IMR-90 (cell line): ENCODE results near the gene FAM240A. TPM values are rescaled to one million over a fixed set of nuclear protein-coding genes. Genes with fewer than 3 reads are reported as not detected.

Experiments used
- ATAC-seq: fragments of 200-7000 bp; cut with Tn5 transposase; 2 replicates; pipeline ENCODE4 v1.9.1; 2020; ENCODE audit warnings: low read depth, mild to moderate bottlenecking, moderate library complexity
- BruUV-seq: library from RNA; stranded (reverse); fragments of 400-500 nt; replicated peaks from 2 replicates; lab custom pipeline; 2021; lab: Mats Ljungman, UMichigan
- CTCF ChIA-PET: fragments of 300-600 bp; formaldehyde crosslinking; extraction: SDS; loops from one replicate; lab custom pipeline; 2021; ENCODE audit warnings: antibody characterized with exemption; lab: Yijun Ruan, JAX
- POLR2A ChIA-PET: fragments of 300-600 bp; sonication (Branson Sonifier 250); formaldehyde crosslinking; loops from one replicate; lab custom pipeline; 2022; ENCODE audit warnings: antibody characterized with exemption; ENCODE audit not compliant: unreplicated experiment; lab: Charles Lee
- DNase-seq: peaks from one replicate; pipeline ENCODE4 v3.0.0; 2013
- H2AFZ ChIP-seq: replicated peaks from 2 replicates; pipeline ENCODE3; 2013; ENCODE audit warnings: low read length, mild to moderate bottlenecking; ENCODE audit not compliant: poor library complexity
- H2AK5ac ChIP-seq: 2 replicates; pipeline ENCODE4 v1.6.1; 2013; ENCODE audit warnings: low read depth, low read length, inconsistent platforms
- H2AK9ac ChIP-seq: replicated peaks from 2 replicates; pipeline ENCODE3; 2013; ENCODE audit warnings: mild to moderate bottlenecking, low read depth, low read length, moderate library complexity; ENCODE audit not compliant: poor library complexity
- H2BK120ac ChIP-seq: 2 replicates; pipeline ENCODE4 v1.6.1; 2013; ENCODE audit warnings: low read depth, low read length, inconsistent platforms
- H2BK15ac ChIP-seq: 3 replicates; pipeline ENCODE4 v1.6.1; 2013; ENCODE audit warnings: low read depth, low read length, inconsistent platforms
- H2BK20ac ChIP-seq: 2 replicates; pipeline ENCODE4 v1.6.1; 2013; ENCODE audit warnings: low read depth, mild to moderate bottlenecking, inconsistent platforms, low read length, moderate library complexity
- H2BK5ac ChIP-seq: 2 replicates; pipeline ENCODE4 v1.6.1; 2013; ENCODE audit warnings: mild to moderate bottlenecking, low read depth, low read length, inconsistent platforms; ENCODE audit not compliant: poor library complexity, severe bottlenecking
- H3K14ac ChIP-seq: replicated peaks from 2 replicates; pipeline ENCODE4 v1.6.1; 2013; ENCODE audit warnings: low read depth, low read length, inconsistent platforms
- H3K18ac ChIP-seq: 2 replicates; pipeline ENCODE4 v1.6.1; 2013; ENCODE audit warnings: low read depth, low read length, control low read depth
- H3K23ac ChIP-seq: 2 replicates; pipeline ENCODE4 v1.6.1; 2013; ENCODE audit warnings: low read depth, low read length, inconsistent platforms
- H3K27ac ChIP-seq: 2 replicates; pipeline ENCODE4 v1.5.1; 2013; ENCODE audit warnings: mild to moderate bottlenecking, control low read depth, low read length; ENCODE audit not compliant: insufficient read depth
- H3K27me3 ChIP-seq: 2 replicates; pipeline ENCODE4 v1.6.1; 2013; ENCODE audit warnings: low read length; ENCODE audit not compliant: control insufficient read depth, insufficient read depth
- H3K36me3 ChIP-seq: 2 replicates; pipeline ENCODE4 v1.6.1; 2013; ENCODE audit warnings: low read length, mixed read lengths; ENCODE audit not compliant: control insufficient read depth, insufficient read depth
- H3K4ac ChIP-seq: 2 replicates; pipeline ENCODE4 v1.6.1; 2013; ENCODE audit warnings: low read depth, low read length, inconsistent platforms
- H3K4me1 ChIP-seq: 2 replicates; pipeline ENCODE4 v1.6.1; 2013; ENCODE audit warnings: low read length, mixed read lengths; ENCODE audit not compliant: control insufficient read depth, insufficient read depth
- H3K4me2 ChIP-seq: 2 replicates; pipeline ENCODE4 v1.6.1; 2013; ENCODE audit warnings: low read depth, mild to moderate bottlenecking, control low read depth, low read length, moderate library complexity
- H3K4me3 ChIP-seq: 2 replicates; pipeline ENCODE4 v1.5.1; 2013; ENCODE audit warnings: low read depth, mild to moderate bottlenecking, control low read depth, low read length, moderate library complexity; ENCODE audit not compliant: insufficient read depth
- H3K56ac ChIP-seq: 2 replicates; pipeline ENCODE4 v1.6.1; 2013; ENCODE audit warnings: low read length, inconsistent platforms; ENCODE audit not compliant: insufficient read depth; ENCODE audit errors: extremely low read depth
- H3K79me1 ChIP-seq, 2 experiments: 2 replicates each; pipeline ENCODE4 v1.6.1; 2013; ENCODE audit warnings: low read length in 2 of 2, inconsistent platforms in 1 of 2, low read depth in 1 of 2
- H3K9ac ChIP-seq: 2 replicates; pipeline ENCODE4 v1.6.1; 2013; ENCODE audit warnings: low read depth, low read length, control low read depth
- H3K9me1 ChIP-seq: 2 replicates; pipeline ENCODE4 v1.6.1; 2013; ENCODE audit warnings: low read length, inconsistent platforms; ENCODE audit not compliant: insufficient read depth
- H3K9me3 ChIP-seq: 2 replicates; pipeline ENCODE4 v1.6.1; 2013; ENCODE audit warnings: low read length; ENCODE audit not compliant: control insufficient read depth, insufficient read depth
- H4K20me1 ChIP-seq: 2 replicates; pipeline ENCODE4 v1.6.1; 2013; ENCODE audit warnings: low read length, inconsistent platforms; ENCODE audit not compliant: insufficient read depth
- H4K5ac ChIP-seq: 2 replicates; pipeline ENCODE4 v1.6.1; 2013; ENCODE audit warnings: mild to moderate bottlenecking, low read depth, low read length, control low read depth
- H4K8ac ChIP-seq, 2 experiments: 2 replicates each; pipeline ENCODE4 v1.6.1; 2013; ENCODE audit warnings: low read depth in 2 of 2, low read length in 2 of 2, control low read depth in 1 of 2, inconsistent platforms in 1 of 2
- H4K91ac ChIP-seq: 2 replicates; pipeline ENCODE4 v1.6.1; 2013; ENCODE audit warnings: low read depth, low read length, inconsistent platforms; ENCODE audit not compliant: insufficient read depth
- BHLHE40 ChIP-seq: fragments of 150-350 bp; IDR thresholded peaks from 2 replicates; pipeline ENCODE4 v1.6.1; 2016; ENCODE audit warnings: mild to moderate bottlenecking, low read depth, low read length
- CEBPB ChIP-seq: IDR thresholded peaks from 2 replicates; pipeline ENCODE4 v1.6.1; 2012; ENCODE audit warnings: low read depth, low read length, improper control_type of control experiment
- CHD1 ChIP-seq: IDR thresholded peaks from 2 replicates; pipeline ENCODE4 v1.6.1; 2012; ENCODE audit warnings: low read depth, low read length, improper control_type of control experiment
- MAFK ChIP-seq: IDR thresholded peaks from 2 replicates; pipeline ENCODE4 v1.6.1; 2012; ENCODE audit warnings: low read depth, low read length, improper control_type of control experiment
- NFE2L2 ChIP-seq: fragments of 150-350 bp; IDR thresholded peaks from 2 replicates; pipeline ENCODE4 v1.6.1; 2016; ENCODE audit warnings: low read depth, mild to moderate bottlenecking, low read length
- POLR2A ChIP-seq: IDR thresholded peaks from 2 replicates; pipeline ENCODE4 v1.6.1; 2012; ENCODE audit warnings: mild to moderate bottlenecking, low read depth, low read length
- WGBS, 2 experiments: methylation state at CpG; one replicate each; pipeline versions ENCODE4 v1.1.5 to v1.1.7; 2013; ENCODE audit warnings: missing lambda C conversion rate in 2 of 2; ENCODE audit not compliant: insufficient read length in 1 of 2; ENCODE audit errors: extremely low coverage in 2 of 2; 5-methylcytosine and 5-hydroxymethylcytosine counted together
- dilution Hi-C: fragments of 300-500 bp; cut with HindIII; formaldehyde crosslinking; loops from one replicate; pipeline ENCODE4 v1.14.3; 2018; ENCODE audit warnings: low sequenced_read_pairs; ENCODE audit not compliant: unreplicated experiment
- in situ Hi-C: fragments of 300-500 bp; cut with MboI; formaldehyde crosslinking; loops from 3 replicates; pipeline ENCODE4 v1.14.3; 2019; ENCODE audit warnings: low sequenced_read_pairs, inconsistent platforms, mixed read lengths
- intact Hi-C: fragments of 100-400 bp; cut with micrococcal nuclease; formaldehyde crosslinking; loops from 2 replicates; pipeline ENCODE4 v1.10.0; 2022
- polyA plus RNA-seq, 3 experiments: library from polyadenylated mRNA; depleted of rRNA; stranded (reverse); fragments of >200 nt; gene quantifications; 2 replicates each; pipeline ENCODE4 v1.2.3, GENCODE V29; 2012; ENCODE audit warnings: low replicate concordance in 1 of 3
- total RNA-seq: library from RNA; depleted of rRNA; stranded (reverse); fragments of >200 nt; gene quantifications from 2 replicates; pipeline ENCODE4 v1.2.3, GENCODE V29; 2012
- TF ChIP-seq, protein P1 (sequence below): fragments of 150-350 bp; IDR thresholded peaks from 2 replicates; pipeline ENCODE4 v1.6.1; 2016; ENCODE audit warnings: low read depth, mild to moderate bottlenecking, low read length, moderate library complexity, borderline replicate concordance
- TF ChIP-seq, protein P2 (sequence below): fragments of 150-350 bp; IDR thresholded peaks from 2 replicates; pipeline ENCODE4 v1.6.1; 2017; ENCODE audit warnings: mild to moderate bottlenecking, antibody characterized with exemption, low read length, low read depth
- TF ChIP-seq, protein P3 (sequence below): conservative IDR thresholded peaks from 2 replicates; pipeline ENCODE4 v1.5.1; 2012; ENCODE audit warnings: mild to moderate bottlenecking, low read depth, low read length, improper control_type of control experiment

The FAM240A gene
- total and polyA plus RNA-seq, 2 of the 4 experiments (the other 2 are of a cell fraction) = not detected

DNA sequence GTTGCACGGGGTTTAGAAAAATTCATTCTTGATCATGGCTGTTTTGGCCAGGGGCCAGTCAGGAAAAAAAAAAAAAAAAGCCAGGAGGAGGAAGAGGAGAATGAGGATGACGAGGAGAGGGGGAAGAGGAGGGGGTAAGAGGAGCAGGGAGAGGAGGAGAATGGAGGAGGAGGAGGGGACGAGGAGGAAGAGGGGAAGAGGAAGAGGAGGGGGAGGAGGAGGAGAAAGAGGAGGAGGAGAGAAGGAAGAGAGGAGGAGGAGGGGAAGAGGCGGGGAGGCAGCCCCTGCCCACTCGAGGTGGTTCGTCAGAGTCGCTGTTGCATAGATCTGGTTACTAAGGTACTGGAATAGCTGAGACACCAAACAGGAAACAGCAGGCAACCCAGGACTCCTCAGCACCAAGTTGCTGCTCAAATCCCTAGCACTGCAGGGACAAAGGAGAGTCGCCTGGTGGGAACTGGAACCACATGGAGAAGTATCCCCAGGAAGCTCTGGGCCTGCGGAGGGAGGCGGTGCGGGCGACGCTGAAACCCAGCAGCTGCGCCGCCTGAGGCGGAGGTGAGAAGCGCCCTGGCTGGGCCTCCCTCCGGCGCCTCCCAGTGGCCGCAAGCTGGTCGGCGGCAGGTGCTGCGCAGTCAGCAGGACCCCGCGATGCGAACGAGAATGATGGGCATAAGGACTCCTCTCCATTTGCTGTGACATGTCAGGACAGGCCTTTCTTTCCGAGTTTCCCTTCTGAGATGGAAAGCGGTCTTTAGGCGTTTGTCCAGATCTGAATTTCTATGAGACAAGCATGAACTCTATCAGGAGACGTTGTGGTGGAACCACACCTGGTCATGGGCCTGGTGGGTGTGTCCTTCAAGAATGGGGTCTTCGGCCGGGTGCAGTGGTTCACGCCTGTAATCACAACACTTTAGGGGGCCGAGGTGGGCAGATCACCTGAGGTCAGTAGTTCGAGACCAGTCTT is 17.5 kb downstream of the FAM240A start (continued):
- peak; percentile 62 for TF ChIP-seq MAFK

DNA sequence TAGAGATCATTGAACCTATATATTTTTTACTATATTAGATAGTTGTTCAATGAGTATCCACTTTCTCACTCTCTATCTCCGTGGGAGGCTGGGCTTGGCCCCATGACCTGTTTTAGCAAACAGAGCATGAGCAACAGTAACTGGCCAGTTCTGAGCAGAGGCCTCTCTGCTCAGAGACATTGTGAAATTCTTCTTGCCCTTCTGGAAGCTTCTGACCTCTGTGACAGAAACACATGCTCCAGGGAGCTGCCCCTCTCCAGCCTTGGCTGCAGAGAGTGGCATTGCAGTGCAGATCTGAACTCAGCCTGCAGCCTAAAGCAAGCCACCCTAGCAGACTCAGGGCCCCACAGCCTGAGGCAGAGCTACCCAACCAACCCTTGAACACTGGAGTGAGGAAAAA is 20.5 kb downstream of the FAM240A start:
- Histone ChIP-seq H3K4me2 (no peak overlapping the region), H4K8ac (no peak overlapping the region), H2BK15ac (no peak overlapping the region), H3K27ac (peak overlapping the region; percentile 3; the same call in 1 of the 2 replicates), H4K91ac (no peak overlapping the region; the same call in 1 of the 2 replicates), H4K20me1 (no peaks in the 10 kb centered on the region), H2AK9ac (no peak overlapping the region), H2AK5ac (no peak overlapping the region), H3K79me1 (no peaks in the 10 kb centered on the region), H3K14ac (no peak overlapping the region), H3K4me3 (no peak overlapping the region), H3K9me3 (no peaks in the 10 kb centered on the region; the same call in 1 of the 2 replicates), H2BK5ac (no peak overlapping the region), H3K4ac (no peak overlapping the region), H3K27me3 (peaks cover 2% of the 10 kb centered on the region; the same call in 1 of the 2 replicates), H3K4me1 (peaks cover 9% of the 10 kb centered on the region), H4K5ac (no peak overlapping the region; the same call in 1 of the 2 replicates), H3K9me1 (peaks cover 6% of the 10 kb centered on the region; the same call in 1 of the 2 replicates), H2BK120ac (no peak overlapping the region), H3K18ac (no peak overlapping the region), H3K56ac (no peak overlapping the region), H3K9ac (no peak overlapping the region), H2AFZ (no peak overlapping the region), H2BK20ac (no peak overlapping the region), H3K23ac (no peak overlapping the region), H3K36me3 (no peaks in the 10 kb centered on the region)
- intact Hi-C loops (no loop called here), in situ Hi-C loops (loop anchor here (5.0 kb wide), 1 partner anchor 145 kb away; no protein-coding TSS in a partner anchor), dilution Hi-C loops (no loop called here)
- CTCF ChIA-PET = interaction anchor here (0.6 to 2.1 kb wide), 2 partner anchors 144 to 167 kb away, joined by 5 to 21 read pairs; no protein-coding TSS in a partner anchor
- DNase-seq (peak; percentile 44), ATAC-seq (peak; percentile 66)
- TF ChIP-seq, protein P1, sequence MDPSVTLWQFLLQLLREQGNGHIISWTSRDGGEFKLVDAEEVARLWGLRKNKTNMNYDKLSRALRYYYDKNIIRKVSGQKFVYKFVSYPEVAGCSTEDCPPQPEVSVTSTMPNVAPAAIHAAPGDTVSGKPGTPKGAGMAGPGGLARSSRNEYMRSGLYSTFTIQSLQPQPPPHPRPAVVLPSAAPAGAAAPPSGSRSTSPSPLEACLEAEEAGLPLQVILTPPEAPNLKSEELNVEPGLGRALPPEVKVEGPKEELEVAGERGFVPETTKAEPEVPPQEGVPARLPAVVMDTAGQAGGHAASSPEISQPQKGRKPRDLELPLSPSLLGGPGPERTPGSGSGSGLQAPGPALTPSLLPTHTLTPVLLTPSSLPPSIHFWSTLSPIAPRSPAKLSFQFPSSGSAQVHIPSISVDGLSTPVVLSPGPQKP = no peak
- no peak for TF ChIP-seq BHLHE40
- TF ChIP-seq, protein P2, sequence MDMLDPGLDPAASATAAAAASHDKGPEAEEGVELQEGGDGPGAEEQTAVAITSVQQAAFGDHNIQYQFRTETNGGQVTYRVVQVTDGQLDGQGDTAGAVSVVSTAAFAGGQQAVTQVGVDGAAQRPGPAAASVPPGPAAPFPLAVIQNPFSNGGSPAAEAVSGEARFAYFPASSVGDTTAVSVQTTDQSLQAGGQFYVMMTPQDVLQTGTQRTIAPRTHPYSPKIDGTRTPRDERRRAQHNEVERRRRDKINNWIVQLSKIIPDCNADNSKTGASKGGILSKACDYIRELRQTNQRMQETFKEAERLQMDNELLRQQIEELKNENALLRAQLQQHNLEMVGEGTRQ = no peak; the same call in 1 of the 2 replicates
- TF ChIP-seq, protein P3, sequence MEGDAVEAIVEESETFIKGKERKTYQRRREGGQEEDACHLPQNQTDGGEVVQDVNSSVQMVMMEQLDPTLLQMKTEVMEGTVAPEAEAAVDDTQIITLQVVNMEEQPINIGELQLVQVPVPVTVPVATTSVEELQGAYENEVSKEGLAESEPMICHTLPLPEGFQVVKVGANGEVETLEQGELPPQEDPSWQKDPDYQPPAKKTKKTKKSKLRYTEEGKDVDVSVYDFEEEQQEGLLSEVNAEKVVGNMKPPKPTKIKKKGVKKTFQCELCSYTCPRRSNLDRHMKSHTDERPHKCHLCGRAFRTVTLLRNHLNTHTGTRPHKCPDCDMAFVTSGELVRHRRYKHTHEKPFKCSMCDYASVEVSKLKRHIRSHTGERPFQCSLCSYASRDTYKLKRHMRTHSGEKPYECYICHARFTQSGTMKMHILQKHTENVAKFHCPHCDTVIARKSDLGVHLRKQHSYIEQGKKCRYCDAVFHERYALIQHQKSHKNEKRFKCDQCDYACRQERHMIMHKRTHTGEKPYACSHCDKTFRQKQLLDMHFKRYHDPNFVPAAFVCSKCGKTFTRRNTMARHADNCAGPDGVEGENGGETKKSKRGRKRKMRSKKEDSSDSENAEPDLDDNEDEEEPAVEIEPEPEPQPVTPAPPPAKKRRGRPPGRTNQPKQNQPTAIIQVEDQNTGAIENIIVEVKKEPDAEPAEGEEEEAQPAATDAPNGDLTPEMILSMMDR = no peak
- no peak for TF ChIP-seq POLR2A
- no peak for TF ChIP-seq NFE2L2
- no peak for TF ChIP-seq CHD1
- TF ChIP-seq CEBPB = peak; percentile 66
- WGBS, 2 experiments = 20% methylated on average over 1 of the region's 1 CpG; no CpG with 5 or more reads in 1 of the 2 experiments
- POLR2A ChIA-PET = no interaction called here
- no TSS peak for BruUV-seq
